GF-D8 (cell line): ENCODE results near the gene SMIM35.
"Not testable (repeated sequence)": the region's sequence is repeated elsewhere in the genome, so short reads cannot be mapped to it uniquely, and the experiment has no call there.

Experiments used
- DNase-seq: peaks from one replicate; lab custom pipeline; 2025; lab: John Stamatoyannopoulos, UW

Gene SMIM35

GRCh38 chr11:117983163-117983475, 103.6 kb downstream of the SMIM35 start:
- DNase-seq = no peak

DNA sequence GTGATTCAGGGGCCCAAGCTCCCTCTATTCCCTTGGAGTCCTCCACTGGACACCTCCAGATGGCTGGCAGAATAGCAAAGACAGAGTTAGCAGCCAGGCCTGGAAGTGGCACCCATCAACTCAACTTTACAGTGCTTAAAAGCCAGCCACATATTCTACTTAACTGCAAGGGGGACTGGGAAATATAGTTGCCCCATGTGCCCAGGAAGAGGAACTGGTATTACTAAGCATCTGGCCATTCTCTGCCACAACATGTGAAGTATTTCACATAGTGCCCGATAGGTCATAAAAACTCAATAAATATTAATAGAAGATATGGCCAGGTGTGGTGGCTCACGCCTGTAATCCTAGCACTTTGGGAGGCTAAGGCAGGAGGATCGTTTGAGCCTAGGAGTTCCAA, 106.0 kb downstream of the SMIM35 start:
- DNase-seq = peak; percentile 46

- DNase-seq = no peak
These were observed 106.5 kb downstream of the SMIM35 start for GRCh38 chr11:117980280-117980679.

DNA sequence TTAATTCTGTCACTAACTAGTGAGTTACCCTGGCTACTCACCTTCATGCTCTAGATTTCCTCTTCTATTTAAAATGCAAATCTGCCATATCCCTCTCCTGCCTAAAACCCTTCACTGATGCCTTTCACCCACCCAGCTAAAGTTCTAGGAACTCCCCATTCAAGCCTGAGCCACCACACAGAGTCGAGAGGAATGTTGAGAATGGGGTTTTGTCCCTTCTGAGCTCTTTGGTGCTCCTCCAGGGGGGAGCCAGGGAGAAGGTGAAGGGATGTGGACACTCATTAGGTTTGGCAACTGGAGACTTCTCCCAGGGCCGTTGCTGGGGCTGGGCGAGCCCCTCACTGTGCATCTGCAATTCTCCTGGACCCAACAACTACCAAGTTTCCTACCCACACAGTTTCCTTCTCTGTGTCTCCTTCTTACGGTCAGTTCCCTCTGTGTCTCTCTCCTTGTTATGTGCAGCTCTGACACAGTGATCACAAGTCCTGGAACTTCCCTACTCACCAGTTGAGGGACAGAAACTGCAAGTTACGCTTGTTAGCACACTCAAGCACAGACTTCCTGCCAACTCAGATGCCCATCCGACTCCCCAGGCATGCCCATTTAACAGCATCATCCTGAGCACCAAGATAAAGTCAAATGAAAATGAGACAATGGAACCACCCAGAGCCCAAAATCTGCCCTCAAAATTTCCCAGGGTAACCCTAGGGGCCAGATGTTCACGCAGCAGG, 107.1 kb downstream of the SMIM35 start:
- no peak for DNase-seq

GRCh38 chr11:117978991-117979390, 107.8 kb downstream of the SMIM35 start:
- no peak for DNase-seq

DNA sequence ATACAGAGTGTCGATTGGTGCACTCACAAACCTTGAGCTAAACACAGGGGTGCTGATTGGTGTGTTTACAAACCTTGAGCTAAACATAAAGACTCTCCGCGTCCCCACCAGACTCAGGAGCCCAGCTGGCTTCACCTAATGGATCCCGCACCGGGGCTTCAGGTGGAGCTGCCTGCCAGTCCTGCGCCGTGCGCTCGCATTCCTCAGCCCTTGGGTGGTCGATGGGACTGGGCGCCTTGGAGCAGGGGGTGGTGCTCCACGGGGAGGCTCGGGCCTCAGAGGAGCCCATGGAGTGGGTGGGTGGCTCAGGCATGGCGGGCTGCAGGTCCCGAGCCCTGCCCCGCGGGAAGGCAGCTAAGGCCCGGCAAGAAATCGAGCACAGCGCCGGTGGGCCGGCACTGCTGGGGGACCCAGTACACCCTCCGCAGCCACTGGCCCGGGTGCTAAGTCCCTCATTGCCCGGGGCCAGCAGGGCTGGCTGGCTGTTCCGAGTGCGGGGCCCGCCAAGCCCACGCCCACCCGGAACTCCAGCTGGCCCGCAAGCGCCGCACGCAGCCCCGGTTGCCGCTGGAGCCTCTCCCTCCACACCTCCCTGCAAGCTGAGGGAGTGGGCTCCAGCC, 108.4 kb downstream of the SMIM35 start:
- DNase-seq = not testable (repeated sequence)

DNA sequence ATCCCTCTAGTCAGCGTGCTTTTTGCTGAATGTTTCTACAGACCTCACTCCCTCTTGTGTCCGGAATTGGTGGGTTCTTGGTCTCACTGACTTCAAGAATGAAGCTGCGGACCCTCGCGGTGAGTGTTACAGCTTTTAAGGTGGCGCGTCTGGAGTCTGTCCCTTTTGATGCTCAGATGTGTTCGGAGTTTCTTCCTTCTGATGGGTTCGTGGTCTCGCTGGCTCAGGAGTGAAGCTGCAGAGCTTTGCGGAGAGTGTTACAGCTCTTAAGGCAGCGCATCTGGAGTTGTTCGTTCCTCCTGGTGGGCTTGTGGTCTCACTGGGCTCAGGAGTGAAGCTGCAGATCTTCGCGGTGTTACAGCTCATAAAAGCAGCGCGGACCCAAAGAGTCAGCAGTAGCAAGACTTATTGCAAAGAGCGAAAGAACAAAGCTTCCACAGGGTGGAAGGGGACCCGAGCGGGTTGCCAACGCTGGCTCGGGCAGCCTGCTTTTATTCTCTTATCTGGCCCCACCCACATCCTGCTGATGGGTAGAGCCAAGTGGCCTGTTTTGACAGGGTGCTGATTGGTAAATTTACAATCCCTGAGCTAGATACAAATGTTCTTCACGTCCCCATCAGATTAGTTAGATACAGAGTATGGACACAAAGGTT, 109.0 kb downstream of the SMIM35 start:
- not testable (repeated sequence) for DNase-seq

- no peak for DNase-seq
These were observed 109.7 kb downstream of the SMIM35 start for GRCh38 chr11:117977029-117977428.

GRCh38 chr11:117976445-117976844, 110.3 kb downstream of the SMIM35 start:
- DNase-seq = no peak

DNA sequence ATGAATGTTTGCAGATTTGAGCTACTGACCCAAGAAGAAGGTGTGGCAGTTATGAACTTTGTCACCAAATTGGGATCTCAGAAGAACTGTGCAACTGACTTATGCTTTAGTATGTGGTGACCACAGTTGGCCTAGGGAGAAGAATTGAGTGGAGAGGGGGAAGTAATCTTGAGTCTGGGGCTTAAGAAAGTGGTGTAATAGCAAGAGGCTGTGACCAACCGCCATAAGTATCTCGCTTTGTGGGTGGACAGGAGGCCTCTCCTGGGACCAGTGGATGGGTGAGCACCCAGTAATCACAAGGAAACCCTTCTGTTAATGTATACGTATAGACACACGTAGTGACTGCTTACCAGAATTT, 113.3 kb downstream of the SMIM35 start:
- DNase-seq = peak; percentile 76

- DNase-seq = no peak
These were observed 113.9 kb downstream of the SMIM35 start for GRCh38 chr11:117972629-117973502.

GRCh38 chr11:117972044-117972443, 114.7 kb downstream of the SMIM35 start:
- no peak for DNase-seq

DNA sequence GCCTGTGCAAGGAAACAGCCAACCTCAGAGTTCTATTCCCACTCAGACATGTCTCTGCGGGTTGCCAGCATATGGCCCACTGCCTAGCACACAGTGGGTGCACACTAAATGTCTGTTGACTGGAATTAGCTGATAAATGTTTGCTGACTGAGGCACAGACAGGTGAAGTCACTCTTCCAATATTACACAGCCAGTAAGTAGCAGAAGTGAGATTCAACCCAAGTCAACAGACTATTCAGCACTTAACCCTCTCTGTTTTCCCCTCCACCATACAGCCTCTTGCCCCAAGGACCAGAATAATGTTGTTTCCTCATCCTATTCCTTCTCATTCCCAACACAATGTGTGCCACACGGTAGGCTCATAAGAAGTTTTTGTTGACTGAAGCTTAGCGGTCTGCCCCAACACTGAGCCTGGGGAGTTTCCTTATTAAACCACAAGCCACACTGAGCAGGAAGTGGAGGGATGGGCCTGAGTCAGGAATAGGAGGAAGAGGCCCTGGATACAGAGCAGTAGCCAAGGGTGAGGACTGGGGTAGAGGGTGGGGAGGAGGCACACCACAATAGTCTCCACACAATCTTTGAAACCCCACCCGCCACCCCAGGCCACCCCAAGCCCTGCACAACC, 116.3 kb downstream of the SMIM35 start:
- peak; percentile 94 for DNase-seq

GRCh38 chr11:117969160-117969991, 117.4 kb downstream of the SMIM35 start:
- no peak for DNase-seq

DNA sequence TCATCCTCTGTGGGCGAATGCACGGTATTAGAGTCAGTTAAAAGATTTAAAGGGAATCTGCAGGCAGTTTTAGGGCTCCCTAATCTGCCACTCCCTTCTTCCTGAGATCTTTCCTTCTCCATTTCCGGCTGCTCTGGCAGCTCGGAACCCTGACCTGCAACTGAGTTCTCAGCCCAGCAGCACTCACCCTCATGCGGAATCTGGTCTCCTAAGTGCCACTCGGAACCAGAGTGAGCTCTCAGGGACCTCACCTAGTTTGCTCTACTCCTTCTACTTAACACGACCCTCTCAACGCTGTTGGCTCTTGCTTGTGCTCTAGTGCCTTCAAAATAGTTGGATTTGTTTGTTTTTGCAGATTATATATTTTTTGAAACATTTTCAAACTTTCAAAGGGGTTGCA, 119.9 kb downstream of the SMIM35 start:
- DNase-seq = no peak

GRCh38 chr11:117962826-117963225, 123.9 kb downstream of the SMIM35 start:
- DNase-seq = no peak

- DNase-seq = no peak
These were observed 124.9 kb downstream of the SMIM35 start for GRCh38 chr11:117961896-117962295.

- no peak for DNase-seq
These were observed 126.4 kb downstream of the SMIM35 start for GRCh38 chr11:117960406-117960805.

DNA sequence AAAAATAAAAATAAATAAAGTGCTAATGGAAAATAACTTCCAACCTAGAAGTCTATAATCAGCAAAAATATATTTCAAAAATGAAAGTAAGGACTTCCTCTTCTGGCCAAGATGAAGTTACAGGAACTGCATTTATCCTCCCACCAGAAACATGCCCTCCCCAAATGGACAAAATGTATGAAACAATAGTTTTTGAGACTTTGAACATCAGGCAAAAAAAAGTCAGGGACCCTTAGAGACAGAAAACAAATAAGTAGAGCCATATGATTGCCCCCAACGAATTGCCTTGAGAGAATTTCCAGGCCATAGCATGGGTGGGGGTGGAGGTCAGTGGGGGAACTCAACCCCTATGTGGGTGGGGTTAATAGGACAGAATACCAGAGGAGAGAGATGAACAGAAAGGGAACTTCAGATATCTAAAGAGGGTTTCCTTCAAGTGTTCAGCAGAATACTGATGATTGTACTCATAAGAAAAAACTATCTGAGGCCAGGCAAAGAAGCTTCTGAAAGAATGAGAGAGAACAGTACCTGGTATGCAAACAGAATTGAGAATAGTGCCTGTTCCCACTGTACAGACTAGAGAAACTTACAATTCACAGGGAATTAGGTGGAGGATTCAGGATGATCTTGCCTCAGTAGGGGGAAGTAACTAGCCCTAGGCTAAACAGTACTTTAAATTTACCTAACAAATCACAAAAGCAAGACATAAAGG, 127.2 kb downstream of the SMIM35 start:
- DNase-seq = no peak

DNA sequence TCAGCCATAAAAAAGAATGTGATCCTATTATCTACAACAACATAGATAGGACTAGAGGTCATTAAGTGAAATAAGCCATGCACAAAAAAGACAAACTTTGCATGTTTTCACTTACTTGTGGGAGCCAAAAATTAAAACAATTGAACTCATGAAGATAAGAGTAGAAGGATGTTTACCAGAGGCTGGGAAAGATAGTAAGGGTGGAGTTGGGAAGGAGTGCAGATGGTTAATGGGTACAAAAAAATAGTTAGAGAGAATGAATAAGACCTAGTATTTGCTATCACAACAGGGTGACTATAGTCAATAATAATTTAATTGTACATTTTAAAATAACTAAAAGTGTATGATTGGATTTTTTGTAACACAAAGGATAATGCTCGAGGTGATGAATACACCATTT, 127.8 kb downstream of the SMIM35 start:
- DNase-seq = no peak
